ENCODE measurements around the gene AGAP1.

Gene AGAP1

GRCh38 chr2:236101311-236101950, 607.6 kb downstream of the AGAP1 start:
- Histone ChIP-seq H3F3A (ENCODE audit: control insufficient read depth, insufficient read depth) (no peaks in the 10 kb centered on the region), H3K9me2 (replicated peaks; ENCODE audit: control insufficient read depth, low read length) (no peaks in the 10 kb centered on the region), H3K4me1 (ENCODE audit: control insufficient read depth, low read length) (no peaks in the 10 kb centered on the region), H3K4me3 (ENCODE audit: low read length) (no peak overlapping the region), H4K20me1 (ENCODE audit: control insufficient read depth, insufficient read depth, low read depth, low read length) (no peaks in the 10 kb centered on the region), H3K27ac (ENCODE audit: low read depth, low read length) (no peak overlapping the region), H3K36me3 (ENCODE audit: control insufficient read depth, low read length) (no peaks in the 10 kb centered on the region), H3K4me2 (ENCODE audit: low read length) (no peak overlapping the region), H3K27me3 (ENCODE audit: control insufficient read depth, low read length) (no peaks in the 10 kb centered on the region), H3K9me3 (ENCODE audit: control insufficient read depth, insufficient read depth, low read length) (no peaks in the 10 kb centered on the region), H3K79me2 (ENCODE audit: control insufficient read depth, low read length) (no peaks in the 10 kb centered on the region)
- TF ChIP-seq EZH2phosphoT487 (IDR thresholded peaks at IDR 0.05; ENCODE audit: borderline replicate concordance, low read length): no peak
- no peak for TF ChIP-seq CTCF (IDR thresholded peaks at IDR 0.05; ENCODE audit: low read depth, low read length, poor library complexity, severe bottlenecking)

- H3K27ac ChIP-seq (ENCODE audit: low read depth, low read length): no peak overlapping the region
- H3K4me1 ChIP-seq (ENCODE audit: control insufficient read depth, low read length): no peaks in the 10 kb centered on the region
- no peaks in the 10 kb centered on the region for H3K9me2 ChIP-seq (replicated peaks; ENCODE audit: control insufficient read depth, low read length)
- H3K27me3 ChIP-seq (ENCODE audit: control insufficient read depth, low read length): no peaks in the 10 kb centered on the region
- no peaks in the 10 kb centered on the region for H4K20me1 ChIP-seq (ENCODE audit: control insufficient read depth, insufficient read depth, low read depth, low read length)
- H3K79me2 ChIP-seq (ENCODE audit: control insufficient read depth, low read length): no peaks in the 10 kb centered on the region
- H3K4me3 ChIP-seq (ENCODE audit: low read length): no peak overlapping the region
- no peak overlapping the region for H3K4me2 ChIP-seq (ENCODE audit: low read length)
- no peaks in the 10 kb centered on the region for H3K9me3 ChIP-seq (ENCODE audit: control insufficient read depth, insufficient read depth, low read length)
- H3F3A ChIP-seq (ENCODE audit: control insufficient read depth, insufficient read depth): no peaks in the 10 kb centered on the region
- no peaks in the 10 kb centered on the region for H3K36me3 ChIP-seq (ENCODE audit: control insufficient read depth, low read length)
- TF ChIP-seq CTCF (IDR thresholded peaks at IDR 0.05; ENCODE audit: low read depth, low read length, poor library complexity, severe bottlenecking) (no peak), EZH2phosphoT487 (IDR thresholded peaks at IDR 0.05; ENCODE audit: borderline replicate concordance, low read length) (no peak)
Measured at GRCh38 chr2:236102971-236103370, 609.1 kb downstream of the AGAP1 start.

- Histone ChIP-seq H3K27me3 (ENCODE audit: control insufficient read depth, low read length) (no peaks in the 10 kb centered on the region), H3F3A (ENCODE audit: control insufficient read depth, insufficient read depth) (no peaks in the 10 kb centered on the region), H3K4me2 (ENCODE audit: low read length) (no peak overlapping the region), H3K9me3 (ENCODE audit: control insufficient read depth, insufficient read depth, low read length) (no peaks in the 10 kb centered on the region), H3K79me2 (ENCODE audit: control insufficient read depth, low read length) (no peaks in the 10 kb centered on the region), H4K20me1 (ENCODE audit: control insufficient read depth, insufficient read depth, low read depth, low read length) (no peaks in the 10 kb centered on the region), H3K27ac (ENCODE audit: low read depth, low read length) (no peak overlapping the region), H3K4me1 (ENCODE audit: control insufficient read depth, low read length) (no peaks in the 10 kb centered on the region), H3K9me2 (replicated peaks; ENCODE audit: control insufficient read depth, low read length) (no peaks in the 10 kb centered on the region), H3K4me3 (ENCODE audit: low read length) (no peak overlapping the region), H3K36me3 (ENCODE audit: control insufficient read depth, low read length) (no peaks in the 10 kb centered on the region)
- TF ChIP-seq EZH2phosphoT487 (IDR thresholded peaks at IDR 0.05; ENCODE audit: borderline replicate concordance, low read length) (no peak), CTCF (IDR thresholded peaks at IDR 0.05; ENCODE audit: low read depth, low read length, poor library complexity, severe bottlenecking) (no peak)
Measured at GRCh38 chr2:236103981-236104380, 610.1 kb downstream of the AGAP1 start.

Measured in DOHH2 (cell line).